Right renal cortex interstitium (tissue), 3 donors: Measurements from ENCODE around the gene DGKQ. TPM values are rescaled to one million over a fixed set of nuclear protein-coding genes. Genes with fewer than 3 reads are reported as not detected.
"Not testable (repeated sequence)": the region's sequence is repeated elsewhere in the genome, so short reads cannot be mapped to it uniquely, and the experiment has no call there.

ENCODE experiments used
- DNase-seq, 3 donors: peaks; one replicate each; pipeline ENCODE4 v3.0.0-alpha.2; 2013; ENCODE audit warnings: low read depth in 3 of 3, low spot score in 2 of 3
- polyA plus RNA-seq, 3 donors: library from polyadenylated mRNA; unstranded; fragments of 120-200 nt; gene quantifications; one replicate each; pipeline ENCODE4 v1.2.1, GENCODE V29; 2013; ENCODE audit not compliant: insufficient read length in 3 of 3

Gene DGKQ
- polyA plus RNA-seq, 3 donors = 5.0 to 5.9 (median 5.8) TPM

DNA sequence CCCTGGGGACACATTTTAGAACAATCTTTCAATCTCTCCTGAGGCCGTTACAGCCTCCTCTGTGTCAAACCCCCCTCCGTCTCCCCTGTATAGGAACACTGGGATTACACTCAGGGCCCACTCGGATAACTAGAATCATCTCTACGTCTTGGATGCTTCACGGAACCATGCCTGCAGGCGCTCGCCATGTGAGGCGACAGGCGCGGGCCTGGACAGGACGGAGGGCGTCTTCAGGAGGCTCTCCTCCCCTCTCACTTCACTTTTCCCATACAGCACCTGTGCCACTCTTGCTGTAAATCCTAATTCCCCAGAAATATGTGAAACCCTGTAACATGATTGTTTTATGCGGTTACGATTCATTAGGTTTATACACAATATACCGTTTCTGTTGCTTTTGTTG is 9.4 kb upstream of the DGKQ start:
- DNase-seq = no peak

DNA sequence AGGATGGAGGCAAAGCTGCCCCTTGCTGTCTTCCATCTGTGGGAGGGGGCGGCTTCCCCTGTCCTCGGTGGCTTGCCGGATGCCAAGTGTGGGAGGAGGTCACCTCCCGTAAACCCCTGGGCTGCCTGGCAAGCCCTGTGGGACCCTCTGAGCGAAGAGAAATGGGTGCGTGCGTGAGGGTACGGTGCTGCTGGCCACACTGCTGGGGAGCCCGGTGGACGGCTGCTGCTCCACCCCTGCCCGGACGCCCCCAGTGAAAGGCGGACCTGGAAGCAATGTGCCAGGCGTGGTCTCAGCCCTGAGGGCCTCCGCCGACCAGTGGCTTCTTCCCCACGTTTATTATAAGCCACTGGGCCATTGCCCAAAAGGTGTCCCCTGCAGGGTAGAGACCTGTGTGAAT is 8.9 kb upstream of the DGKQ start:
- no peak for DNase-seq

DNA sequence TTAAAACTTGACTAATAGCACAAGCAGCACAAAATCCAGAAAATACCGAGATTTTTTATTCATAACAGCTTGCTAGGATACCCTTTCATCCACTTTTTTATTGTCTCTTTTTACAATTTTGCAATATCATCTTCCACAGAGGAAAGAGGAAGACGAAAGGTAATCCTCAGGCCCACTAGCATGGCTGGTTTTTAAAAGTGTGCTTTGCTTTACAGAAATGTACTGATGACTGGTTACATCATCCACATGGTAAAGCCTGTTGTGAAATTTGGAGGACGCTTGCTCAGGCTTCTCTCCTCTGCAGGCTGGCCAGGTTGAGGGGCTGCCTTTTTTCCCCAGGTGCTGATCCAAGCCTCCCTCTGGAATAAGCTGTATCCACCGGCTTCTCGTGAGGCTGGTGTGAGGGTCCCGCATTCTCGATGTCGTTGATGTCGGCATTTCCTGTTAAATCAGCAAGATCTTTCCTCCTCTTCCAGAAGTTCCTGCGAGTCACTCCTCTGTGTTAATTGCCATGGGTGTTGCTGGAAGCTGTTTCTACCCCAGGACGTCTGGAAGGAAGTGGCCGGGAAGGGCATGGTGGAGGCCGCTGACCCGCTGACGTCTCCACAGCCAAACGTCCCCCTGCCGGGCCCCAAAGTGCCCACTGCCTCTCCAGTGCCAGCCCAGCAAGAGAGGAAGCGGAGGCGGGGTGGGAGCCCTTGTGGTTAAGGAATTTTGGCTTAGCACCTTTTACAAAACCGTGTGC is 5.8 kb upstream of the DGKQ start:
- DNase-seq = no peak

DNA sequence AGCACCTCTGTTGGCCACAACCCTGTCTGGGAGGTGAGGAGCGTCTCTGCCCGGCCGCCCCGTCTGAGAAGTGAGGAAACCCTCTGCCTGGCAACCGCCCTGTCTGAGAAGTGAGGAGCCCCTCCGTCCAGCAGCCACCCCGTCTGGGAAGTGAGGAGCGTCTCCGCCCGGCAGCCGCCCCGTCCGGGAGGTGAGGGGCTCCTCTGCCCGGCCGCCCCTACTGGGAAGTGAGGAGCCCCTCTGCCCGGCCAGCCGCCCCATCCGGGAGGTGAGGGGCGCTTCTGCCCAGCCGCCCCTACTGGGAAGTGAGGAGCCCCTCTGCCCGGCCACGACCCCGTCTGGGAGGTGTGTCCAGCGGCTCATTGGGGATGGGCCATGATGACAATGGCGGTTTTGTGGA is 2.6 kb upstream of the DGKQ start:
- DNase-seq = not testable (repeated sequence)

DNA sequence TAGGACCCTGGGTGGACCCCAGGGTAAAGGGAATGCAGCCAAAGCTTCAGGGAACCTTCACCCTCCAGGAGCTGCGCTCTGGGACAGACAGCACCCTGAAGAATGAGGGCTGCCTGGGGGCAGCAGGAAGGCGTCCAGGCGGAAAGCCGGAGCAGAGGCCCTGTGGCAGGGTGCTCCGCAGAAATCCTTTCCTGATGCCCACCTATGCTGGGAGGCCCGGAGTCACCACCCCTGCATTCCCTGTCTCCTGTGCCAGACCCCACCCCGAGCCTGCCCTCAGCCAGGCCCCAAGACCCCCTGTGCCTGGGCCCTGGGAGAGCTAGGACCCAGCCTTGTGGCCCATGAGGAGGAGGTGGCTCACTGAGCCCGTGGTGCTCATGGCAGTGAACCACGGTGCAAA is 1.3 kb upstream of the DGKQ start:
- no peak for DNase-seq

DNA sequence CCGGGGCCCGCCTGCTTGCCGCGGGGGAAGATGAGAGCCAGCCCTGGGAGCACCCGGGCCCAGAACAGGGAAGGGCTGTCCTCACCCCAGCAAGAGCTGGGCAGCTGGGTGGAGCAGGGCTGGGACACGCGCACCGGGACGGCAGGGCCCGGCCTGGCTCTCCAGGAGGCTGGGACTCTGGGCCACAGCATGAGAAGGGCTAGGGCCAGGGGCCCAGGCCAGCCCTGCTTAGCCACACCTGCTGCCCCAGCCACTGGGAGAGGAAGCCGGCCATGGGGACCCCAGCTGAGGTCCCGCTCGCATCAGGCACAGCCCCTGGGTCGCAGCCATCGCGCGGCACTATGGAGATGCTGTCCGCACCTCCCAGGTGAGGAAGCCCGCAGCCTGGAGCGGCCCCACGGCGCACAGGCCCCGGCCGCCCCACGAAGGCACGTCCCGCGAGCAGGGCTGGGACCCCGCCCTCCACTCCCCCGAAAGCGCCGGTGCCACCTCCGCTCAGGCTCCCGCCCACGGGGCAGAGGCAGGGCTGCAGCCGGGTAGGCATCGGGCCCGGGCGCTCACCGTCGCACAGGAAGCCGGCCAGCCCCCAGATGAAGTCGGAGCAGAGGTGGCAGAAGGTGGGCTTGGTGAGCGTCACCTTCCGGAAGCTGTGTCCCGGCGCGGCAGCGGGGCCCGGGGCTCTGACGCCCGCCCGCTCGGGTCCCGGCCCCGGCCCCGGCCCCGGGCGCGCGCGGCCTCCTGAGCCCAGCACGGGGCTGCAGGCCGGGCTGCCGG is 531 bp downstream of the DGKQ start:
- no peak for DNase-seq

DNA sequence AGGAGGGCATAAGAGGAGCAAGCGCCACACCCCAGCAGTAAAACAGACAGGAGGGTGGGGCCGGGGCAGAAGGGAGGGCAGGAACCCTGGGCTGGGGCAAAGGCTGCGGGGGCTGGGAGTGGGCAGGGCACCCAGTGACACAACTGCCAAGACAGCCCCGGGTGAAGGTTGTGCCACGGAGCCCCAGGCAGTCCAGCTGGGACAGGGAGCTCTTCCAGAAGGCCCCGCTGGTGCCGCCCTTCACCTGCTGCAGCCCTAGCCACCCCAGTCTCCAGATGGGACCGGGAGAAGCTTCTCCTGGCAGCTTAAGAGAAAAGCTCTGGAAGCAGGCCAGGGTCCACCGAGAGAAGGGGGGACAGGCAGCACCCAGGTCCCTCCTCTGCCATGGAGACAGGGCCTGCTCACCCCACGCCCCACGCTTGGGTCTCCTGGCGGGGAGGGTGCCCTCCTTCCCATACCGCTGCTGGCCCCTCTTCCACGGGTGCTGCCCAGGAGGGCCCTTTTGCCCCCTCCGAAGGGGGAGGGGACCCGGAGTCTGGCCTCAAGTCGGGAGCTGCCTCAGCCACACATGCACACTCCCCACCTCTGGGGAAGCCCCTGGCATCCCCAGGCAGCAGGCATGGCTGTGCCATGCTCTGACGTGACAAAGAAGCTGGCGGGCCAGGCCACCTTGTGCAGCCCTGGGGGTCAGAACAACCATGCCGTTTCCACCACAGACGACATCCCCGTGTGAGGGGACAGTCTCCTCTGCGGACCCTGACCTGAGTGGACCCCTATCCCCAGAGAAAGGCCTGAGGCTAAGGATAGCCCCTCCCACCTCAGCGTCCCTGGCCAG is 1.5 kb downstream of the DGKQ start:
- no peak for DNase-seq

DNA sequence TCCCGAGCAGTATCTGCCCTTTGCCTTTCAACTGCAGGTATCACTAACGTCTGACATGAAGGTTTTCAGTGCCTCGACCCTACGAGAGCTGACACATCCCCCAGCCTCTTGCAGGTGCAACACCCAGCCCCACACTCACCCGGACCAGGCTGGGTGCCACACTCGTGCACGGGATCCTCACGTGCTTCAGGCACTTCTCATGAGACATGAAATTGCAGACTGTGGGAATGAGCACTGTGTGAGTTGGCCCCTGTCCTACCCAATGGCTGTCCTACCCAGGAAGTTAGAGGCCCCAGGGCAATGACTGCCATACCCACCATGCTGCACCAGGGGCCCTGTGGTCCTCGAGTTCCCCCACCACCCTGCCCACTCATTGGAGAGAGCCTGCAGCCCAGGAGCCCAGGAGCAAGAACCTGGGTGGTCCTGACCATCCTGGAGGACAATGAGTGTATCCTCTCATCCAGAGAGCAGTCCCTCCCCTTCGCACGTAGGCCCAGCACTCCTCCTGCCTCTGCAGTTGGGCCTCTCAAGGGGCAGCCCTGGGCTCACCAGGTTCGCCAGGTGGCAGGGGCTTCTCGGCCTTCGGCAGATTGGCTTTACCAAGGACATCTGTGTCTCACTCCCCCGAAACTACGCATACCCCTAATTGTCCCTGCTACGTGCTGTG is 2.4 kb downstream of the DGKQ start:
- DNase-seq = no peak

DNA sequence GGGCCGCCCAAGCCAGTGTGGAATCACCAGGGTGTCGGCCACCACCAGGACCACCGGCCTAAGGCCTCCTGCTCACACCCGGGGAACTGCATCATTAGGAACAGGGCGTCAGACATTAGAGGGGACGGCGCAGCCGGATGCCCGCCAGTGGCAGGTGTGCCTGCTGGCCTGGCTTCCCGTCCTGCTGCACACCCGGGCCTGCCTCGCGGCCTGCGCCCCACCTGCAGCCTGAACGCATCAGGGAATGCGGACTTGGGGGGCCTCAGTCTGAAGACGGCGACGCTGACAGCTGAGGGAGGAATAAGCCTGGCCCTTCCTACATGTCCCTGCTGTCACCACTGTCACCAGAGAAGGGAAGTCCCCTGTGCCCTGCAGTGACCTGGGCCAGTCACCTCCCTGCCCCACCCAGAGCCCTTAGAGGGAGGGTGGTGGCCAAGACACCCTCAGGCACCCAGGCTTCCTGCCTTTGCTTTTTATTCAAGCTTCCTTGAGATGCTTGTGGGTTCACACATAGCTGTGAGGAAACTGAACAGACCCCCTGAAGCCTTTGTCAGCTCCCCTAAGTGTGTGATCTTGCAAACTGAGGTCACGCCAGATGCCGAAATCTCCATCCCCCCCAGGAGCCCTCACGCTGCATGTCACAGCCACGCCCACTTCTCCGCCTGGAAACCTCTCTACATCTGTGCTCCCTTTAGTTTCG is 3.2 kb downstream of the DGKQ start:
- DNase-seq = no peak

DNA sequence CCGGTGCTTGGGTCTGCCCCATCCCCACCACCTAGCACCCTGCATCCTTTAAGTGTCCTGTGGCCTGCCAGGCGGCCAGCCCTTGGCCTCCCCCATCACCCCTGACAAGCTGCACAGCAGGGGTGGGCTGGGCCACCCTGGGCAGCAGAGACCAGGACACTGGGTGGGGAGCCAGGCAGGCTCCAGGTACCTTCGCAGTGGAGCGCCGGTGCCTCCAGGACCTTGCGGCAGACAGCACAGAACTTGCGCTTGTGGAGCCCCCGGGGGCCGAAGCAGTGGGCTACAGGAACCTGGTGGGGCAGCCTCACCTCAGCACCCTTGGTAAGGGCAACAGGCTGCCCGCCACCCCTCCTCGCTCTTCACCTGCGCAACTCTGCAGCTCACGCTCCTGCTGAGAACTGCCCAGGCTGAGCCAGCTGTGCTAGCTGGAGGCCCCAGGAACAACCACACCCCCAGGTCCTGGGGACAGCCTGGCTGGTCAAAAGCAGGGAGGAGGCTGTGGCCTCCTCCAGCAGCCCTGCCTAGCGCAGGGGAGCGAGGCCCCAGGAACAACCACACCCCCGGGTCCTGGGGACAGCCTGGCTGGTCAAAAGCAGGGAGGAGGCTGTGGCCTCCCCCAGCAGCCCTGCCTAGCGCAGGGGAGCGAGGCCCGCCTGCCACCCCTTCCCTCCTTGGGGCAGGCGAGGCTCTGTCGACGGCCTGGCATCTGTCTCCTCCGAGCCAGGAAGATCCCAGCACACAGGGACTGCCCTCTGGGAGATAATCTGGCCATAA is 4.6 kb downstream of the DGKQ start:
- DNase-seq = no peak

DNA sequence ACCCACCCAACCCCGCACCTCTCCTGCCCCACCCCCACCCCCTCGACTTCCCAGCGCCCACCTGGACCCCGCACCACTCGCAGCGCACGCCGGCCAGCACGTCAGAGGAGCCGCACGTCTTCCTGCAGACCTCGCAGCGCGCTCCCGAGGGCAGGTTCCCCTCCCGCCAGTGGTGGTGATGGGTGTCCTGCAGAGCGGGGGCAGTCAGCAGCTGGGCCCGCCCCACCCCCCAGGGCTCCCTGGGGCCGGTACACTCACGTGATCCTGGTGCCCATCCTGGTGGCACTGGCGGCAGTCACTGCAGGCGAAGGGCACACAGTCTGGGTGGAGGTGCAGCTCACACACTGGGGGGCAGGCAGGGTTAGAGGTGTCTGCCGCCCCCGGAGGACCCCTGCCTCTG is 5.1 kb downstream of the DGKQ start:
- DNase-seq = no peak

DNA sequence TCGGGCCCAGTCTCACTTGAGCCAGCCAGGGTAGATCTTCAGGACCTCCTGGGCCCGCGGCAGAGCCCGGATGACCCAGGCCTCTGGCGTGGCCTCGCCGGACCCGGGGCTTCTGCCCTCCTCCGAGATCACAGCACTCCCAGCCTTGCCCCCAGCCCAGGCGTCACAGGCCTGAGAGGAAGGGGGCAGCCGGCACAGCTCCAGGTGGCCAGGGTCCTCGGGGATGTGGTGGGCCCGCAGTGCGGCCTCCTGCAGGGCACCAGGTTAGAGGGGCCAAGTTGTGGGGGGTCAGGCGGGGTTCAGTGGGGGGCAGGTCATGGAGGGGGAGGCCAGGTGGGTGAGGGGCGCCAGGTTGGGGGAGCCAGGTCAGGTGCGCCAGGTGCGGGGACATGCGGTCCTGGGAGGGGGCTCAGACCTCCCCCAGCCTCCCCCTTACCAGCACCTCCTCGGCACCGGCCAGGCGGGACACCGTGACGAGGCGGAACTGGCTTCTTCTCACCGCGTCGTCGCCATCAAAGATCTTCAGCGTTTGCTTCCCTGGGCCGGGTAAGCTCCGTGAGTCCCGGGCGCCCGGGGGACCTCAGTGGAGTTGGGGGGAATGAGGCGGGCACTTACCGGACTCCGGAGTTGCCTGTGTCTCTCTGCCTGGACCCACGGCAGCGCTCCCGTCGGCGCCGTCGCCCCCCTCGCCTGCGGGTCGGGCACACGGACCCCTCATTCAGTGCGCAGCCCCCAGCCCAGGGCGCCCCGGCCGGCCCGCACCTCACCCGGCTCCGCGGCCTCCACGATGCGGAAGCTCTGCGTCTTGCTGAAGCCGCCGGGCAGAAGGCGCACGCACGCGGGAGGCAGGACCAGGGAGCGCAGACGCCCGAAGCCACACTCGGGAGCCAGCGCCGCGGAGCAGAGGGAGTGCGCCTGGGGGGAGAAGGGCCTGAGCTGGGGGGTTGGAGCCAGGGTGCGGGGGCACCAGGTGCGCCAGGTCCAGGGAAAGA is 6.0 kb downstream of the DGKQ start:
- DNase-seq = no peak

DNA sequence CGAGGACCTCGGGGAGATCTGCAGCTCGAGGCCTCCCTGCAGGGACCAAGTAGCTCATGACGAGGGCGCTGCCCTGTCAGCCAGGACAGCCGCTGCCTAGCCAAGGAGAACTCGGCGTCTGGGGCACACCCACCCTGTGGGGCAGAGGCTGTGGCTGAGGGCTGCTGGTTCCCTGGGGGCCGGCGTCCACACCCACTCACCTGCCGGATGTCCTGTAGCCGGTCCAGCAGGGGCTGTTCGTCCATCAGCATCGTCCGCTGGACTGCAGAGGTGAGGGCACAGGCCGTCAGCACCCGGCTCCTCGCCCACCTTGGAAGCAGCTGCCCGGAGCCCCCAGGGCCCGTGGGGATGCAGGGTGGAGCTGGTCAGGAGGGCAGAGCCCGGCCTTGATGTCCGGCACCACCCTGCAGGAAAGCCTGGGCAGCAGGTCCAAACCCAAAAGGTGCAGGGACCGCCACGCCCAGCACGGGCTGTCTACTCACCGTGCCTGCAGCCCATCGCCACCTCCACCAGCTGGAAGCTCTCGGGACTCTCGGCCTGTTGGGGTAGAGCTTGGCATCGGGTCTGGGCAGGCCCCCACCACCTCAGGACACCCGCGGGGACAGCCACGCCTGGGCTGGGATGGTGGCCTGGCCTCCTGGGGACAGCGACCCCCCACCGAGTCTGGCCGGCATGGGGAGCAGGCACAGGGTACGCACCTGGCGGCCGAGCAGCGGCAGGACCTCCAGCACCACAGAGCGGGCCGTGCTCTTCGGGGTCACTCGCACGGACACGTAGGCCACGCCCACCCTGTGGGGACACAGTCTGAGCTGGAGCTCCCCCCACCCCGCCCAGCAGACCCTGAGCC is 6.9 kb downstream of the DGKQ start:
- no peak for DNase-seq

DNA sequence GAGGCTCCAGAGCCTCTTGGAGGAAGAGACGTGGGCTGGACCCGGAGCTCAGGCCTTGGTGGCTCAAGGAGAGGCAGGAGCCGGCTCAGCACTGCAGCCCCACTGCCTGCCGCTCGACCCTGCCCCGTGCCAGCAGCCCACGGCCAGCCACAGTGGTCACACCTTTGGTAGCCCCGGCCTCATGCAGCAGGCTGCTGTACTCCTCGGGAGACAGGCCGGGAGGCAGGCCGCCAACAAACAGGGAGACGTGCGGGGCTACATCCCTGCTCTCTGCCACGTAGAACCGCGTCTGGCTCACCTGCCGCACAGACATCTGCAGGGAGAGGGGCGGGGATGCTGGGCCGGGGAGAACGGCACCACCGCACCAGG is 7.6 kb downstream of the DGKQ start:
- DNase-seq = no peak

DNA sequence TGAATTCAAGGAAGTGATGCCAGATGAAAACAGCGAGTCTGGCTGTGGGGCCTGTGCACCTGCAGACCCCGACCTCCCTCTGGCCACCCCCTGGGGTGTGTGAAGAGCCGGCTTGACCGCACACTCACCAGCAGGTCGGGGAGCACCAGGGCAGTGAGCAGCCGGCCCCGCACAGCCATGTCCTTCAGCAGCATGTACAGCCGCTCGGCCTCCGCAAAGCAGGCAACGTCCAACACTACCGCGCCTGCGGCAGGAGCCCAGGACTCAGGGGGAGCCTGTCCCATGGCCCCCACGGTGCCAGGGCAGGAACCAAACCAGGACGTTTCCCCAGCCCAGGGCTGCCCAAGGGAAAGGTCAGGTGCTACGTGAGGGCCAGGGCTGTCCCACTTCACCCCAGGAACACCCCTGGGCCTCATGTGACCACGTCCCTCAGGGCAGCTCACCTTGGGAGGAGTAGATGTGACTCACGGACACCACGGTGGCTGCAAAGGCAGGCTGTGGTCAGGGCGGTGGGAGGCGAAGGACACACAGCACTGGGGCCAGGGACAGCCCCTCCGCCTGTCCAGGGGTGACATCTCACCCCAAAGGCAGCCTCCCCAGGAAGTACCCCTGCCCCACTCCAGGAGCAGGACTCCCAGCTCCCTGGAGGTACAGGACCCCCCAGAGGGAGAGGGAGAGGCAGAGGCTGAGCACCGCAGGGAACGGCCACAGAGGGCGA is 8.2 kb downstream of the DGKQ start:
- DNase-seq = no peak

DNA sequence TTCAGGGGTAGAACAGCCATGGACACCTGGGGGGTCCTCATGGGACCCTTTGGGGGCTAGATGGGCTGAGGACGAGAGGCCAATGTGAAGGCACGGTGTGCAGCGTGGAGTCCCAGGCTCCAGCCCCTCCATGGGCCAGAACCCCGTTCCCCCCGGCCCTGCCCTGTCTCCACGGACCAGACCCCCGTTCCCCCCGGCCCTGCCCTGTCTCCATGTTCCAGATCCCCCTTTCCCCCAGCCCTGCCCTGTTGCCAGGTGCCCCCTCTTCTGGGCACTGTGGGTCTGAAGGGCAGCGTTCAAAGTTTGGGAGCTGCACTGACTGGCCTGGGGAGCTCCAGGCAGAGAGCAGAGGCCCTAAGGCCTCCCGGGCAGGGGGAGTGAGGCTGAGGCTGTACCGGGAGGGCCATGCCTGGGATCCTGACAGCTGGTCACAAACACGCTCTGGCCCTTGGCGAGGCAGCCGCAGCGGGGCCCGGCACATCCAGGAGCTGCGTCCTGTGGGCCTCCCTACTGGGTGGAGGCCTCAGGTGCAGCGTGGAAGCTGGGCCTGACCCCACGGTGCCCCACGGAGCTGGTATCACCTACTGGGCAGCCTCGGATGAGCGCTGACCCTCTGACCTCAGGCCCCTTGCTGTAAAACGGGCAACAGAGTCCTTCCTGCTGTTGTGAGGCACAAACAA is 8.9 kb downstream of the DGKQ start:
- no peak for DNase-seq
